Lower leg skin (tissue), 4 donors: ENCODE measurements around the gene PLB1. TPM values are rescaled to one million over a fixed set of nuclear protein-coding genes. Genes with fewer than 3 reads are reported as not detected.

Experiments
- DNase-seq, 2 donors: peaks; one replicate each; pipeline ENCODE4 v3.0.0-alpha.2; 2019; ENCODE audit warnings: low spot score in 2 of 2
- H3K4me3 ChIP-seq: fragments of 200-600 bp; sonication (generic); 2 replicates; pipeline ENCODE4 v1.5.1; 2017; ENCODE audit warnings: mild to moderate bottlenecking, low read depth; ENCODE audit not compliant: poor library complexity, severe bottlenecking
- CTCF ChIP-seq, 3 donors: fragments of 450-650 bp; IDR thresholded peaks; one replicate each; pipeline ENCODE4 v1.5.1; 2016; ENCODE audit warnings: antibody characterized with exemption in 3 of 3, mild to moderate bottlenecking in 3 of 3, moderate library complexity in 2 of 3
- POLR2A ChIP-seq, 2 donors: fragments of 450-650 bp; IDR thresholded peaks; one replicate each; pipeline ENCODE4 v1.6.1; 2016 to 2017; ENCODE audit warnings: antibody characterized with exemption in 2 of 2, mild to moderate bottlenecking in 1 of 2, moderate library complexity in 1 of 2
- WGBS, 2 donors: methylation state at CpG; one replicate each; pipeline ENCODE4 v1.1.5; 2018; 5-methylcytosine and 5-hydroxymethylcytosine counted together
- intact Hi-C: fragments of 100-400 bp; cut with DNase I; formaldehyde crosslinking; loops from one replicate; pipeline ENCODE4 v1.15.0; 2023; ENCODE audit warnings: low total_unique reads
- total RNA-seq, 4 donors: library from RNA; depleted of rRNA; stranded (reverse); fragments of >200 nt; gene quantifications; one replicate each; pipeline ENCODE4 v1.1.0, GENCODE V29; 2016

Gene PLB1
- total RNA-seq, 4 donors from 2014 or later = 3.4 to 10.3 (median 8.9) TPM

- 46 to 52% methylated on average over 2 of the region's 2 CpGs for WGBS, 2 donors
- no peak overlapping the region for H3K4me3 ChIP-seq
- peak in 1 of 2 donors; percentile 79 for DNase-seq
- TF ChIP-seq CTCF (IDR thresholded peaks at IDR 0.05) = no peak
- TF ChIP-seq POLR2A (IDR thresholded peaks at IDR 0.05) = no peak
- intact Hi-C loops = no loop called here
These were observed 14.3 kb downstream of the PLB1 start for GRCh38 chr2:28510184-28510583.

- intact Hi-C loops = no loop called here
- DNase-seq = no peak
- TF ChIP-seq POLR2A (IDR thresholded peaks at IDR 0.05) (no peak), CTCF (IDR thresholded peaks at IDR 0.05) (no peak)
- H3K4me3 ChIP-seq = no peak overlapping the region
- 72 to 79% methylated on average over 2 of the region's 2 CpGs for WGBS, 2 donors
These were observed 16.2 kb downstream of the PLB1 start for GRCh38 chr2:28511871-28512606.

- DNase-seq = no peak
- intact Hi-C loops = no loop called here
- no peak overlapping the region for H3K4me3 ChIP-seq
- TF ChIP-seq CTCF (IDR thresholded peaks at IDR 0.05) (no peak), POLR2A (IDR thresholded peaks at IDR 0.05) (no peak)
- WGBS, 2 donors = 73 to 88% methylated on average over 1 of the region's 1 CpG
These were observed 16.7 kb downstream of the PLB1 start for GRCh38 chr2:28512607-28512965.

GRCh38 chr2:28513097-28513496 is 17.2 kb downstream of the PLB1 start:
- DNase-seq = no peak
- WGBS, 2 donors = 71 to 80% methylated on average over 1 of the region's 1 CpG
- TF ChIP-seq POLR2A (IDR thresholded peaks at IDR 0.05) (no peak), CTCF (IDR thresholded peaks at IDR 0.05) (no peak)
- intact Hi-C loops = no loop called here
- H3K4me3 ChIP-seq = no peak overlapping the region

GRCh38 chr2:28515176-28515751 is 19.4 kb downstream of the PLB1 start:
- WGBS, 2 donors = 86 to 94% methylated on average over 5 of the region's 5 CpGs
- intact Hi-C loops = no loop called here
- no peak overlapping the region for H3K4me3 ChIP-seq
- DNase-seq = peak in 1 of 2 donors; percentile 56
- TF ChIP-seq POLR2A (IDR thresholded peaks at IDR 0.05) = no peak
- TF ChIP-seq CTCF (IDR thresholded peaks at IDR 0.05) = no peak
